ENCODE data around the gene PAPSS2.
"Not testable (repeated sequence)": the region's sequence is repeated elsewhere in the genome, so short reads cannot be mapped to it uniquely, and the experiment has no call there.

PAPSS2 gene

GRCh38 chr10:87643920-87644319, 15.8 kb upstream of the PAPSS2 start:
- H3K4me3 ChIP-seq (ENCODE audit: low read depth, low read length): no peak overlapping the region
- TF ChIP-seq CTCF (IDR thresholded peaks at IDR 0.05; ENCODE audit: low read depth, low read length): no peak

GRCh38 chr10:87644500-87644899, 15.2 kb upstream of the PAPSS2 start:
- not testable (repeated sequence) for H3K4me3 ChIP-seq (ENCODE audit: low read depth, low read length)

GRCh38 chr10:87646192-87646909, 13.3 kb upstream of the PAPSS2 start:
- no peak for TF ChIP-seq CTCF (IDR thresholded peaks at IDR 0.05; ENCODE audit: low read depth, low read length)
- no peak overlapping the region for H3K4me3 ChIP-seq (ENCODE audit: low read depth, low read length)

- no peak overlapping the region for H3K4me3 ChIP-seq (ENCODE audit: low read depth, low read length)
- no peak for TF ChIP-seq CTCF (IDR thresholded peaks at IDR 0.05; ENCODE audit: low read depth, low read length)
Observed at GRCh38 chr10:87646935-87647334, 12.7 kb upstream of the PAPSS2 start.

- TF ChIP-seq CTCF (IDR thresholded peaks at IDR 0.05; ENCODE audit: low read depth, low read length): no peak
- H3K4me3 ChIP-seq (ENCODE audit: low read depth, low read length): no peak overlapping the region
Observed at GRCh38 chr10:87650838-87651589, 8.7 kb upstream of the PAPSS2 start.

- no peak overlapping the region for H3K4me3 ChIP-seq (ENCODE audit: low read depth, low read length)
- no peak for TF ChIP-seq CTCF (IDR thresholded peaks at IDR 0.05; ENCODE audit: low read depth, low read length)
Observed at GRCh38 chr10:87651801-87652200, 7.9 kb upstream of the PAPSS2 start.

GRCh38 chr10:87652261-87652660, 7.4 kb upstream of the PAPSS2 start:
- no peak for TF ChIP-seq CTCF (IDR thresholded peaks at IDR 0.05; ENCODE audit: low read depth, low read length)
- no peak overlapping the region for H3K4me3 ChIP-seq (ENCODE audit: low read depth, low read length)

Measured in WI38 (cell line).